GM18951 (cell line): ENCODE data around the gene ADAMTSL4.

Experiments used
- POLR2A ChIP-seq: IDR thresholded peaks from 4 replicates; pipeline ENCODE4 v1.6.1; 2011; ENCODE audit warnings: mild to moderate bottlenecking; ENCODE audit not compliant: insufficient read length, insufficient read depth; ENCODE audit errors: extremely low read depth
- in situ Hi-C: fragments of 300-500 bp; cut with MboI; formaldehyde crosslinking; loops from one replicate; pipeline ENCODE4 v1.12.0; 2022; ENCODE audit warnings: low sequenced_read_pairs, mixed read lengths, inconsistent platforms; ENCODE audit not compliant: unreplicated experiment

The ADAMTSL4 gene

DNA sequence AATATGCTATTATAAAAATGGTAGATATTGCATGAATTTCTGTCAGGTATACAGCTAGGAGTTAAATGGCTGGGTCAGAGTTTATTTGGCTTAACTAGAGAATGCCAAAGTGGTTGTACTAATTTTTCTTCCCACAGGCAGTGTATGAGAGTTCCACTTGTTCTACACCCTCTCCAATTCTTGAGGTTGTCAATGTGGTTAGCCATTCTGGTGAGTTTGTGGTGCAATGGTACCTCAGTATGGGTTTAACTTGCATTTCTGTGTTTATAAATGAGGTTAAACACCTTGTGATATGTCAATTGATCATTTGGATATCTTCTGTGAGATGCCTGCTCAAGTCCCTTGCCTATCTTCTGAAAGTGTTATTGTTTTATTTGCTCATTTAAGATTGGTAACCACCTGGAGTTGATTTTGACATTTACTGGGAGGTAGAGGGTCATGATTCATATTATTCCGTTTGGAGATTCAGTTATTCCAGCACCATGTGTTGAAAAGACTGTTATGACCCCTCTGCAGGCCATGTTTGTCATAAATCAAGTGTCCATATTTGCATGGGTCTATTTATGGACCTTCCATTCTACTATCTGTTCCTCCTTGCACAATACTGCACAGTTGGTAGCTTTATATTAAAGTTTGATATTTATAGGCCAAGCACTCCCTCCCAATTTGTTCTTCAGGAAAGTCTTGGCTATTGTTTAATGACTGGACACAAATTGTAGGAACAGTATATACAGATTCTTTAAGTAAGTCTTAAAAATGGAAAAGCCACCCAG is 27.8 kb upstream of the ADAMTSL4 start:
- TF ChIP-seq POLR2A = no peak
- in situ Hi-C loops = no loop called here

DNA sequence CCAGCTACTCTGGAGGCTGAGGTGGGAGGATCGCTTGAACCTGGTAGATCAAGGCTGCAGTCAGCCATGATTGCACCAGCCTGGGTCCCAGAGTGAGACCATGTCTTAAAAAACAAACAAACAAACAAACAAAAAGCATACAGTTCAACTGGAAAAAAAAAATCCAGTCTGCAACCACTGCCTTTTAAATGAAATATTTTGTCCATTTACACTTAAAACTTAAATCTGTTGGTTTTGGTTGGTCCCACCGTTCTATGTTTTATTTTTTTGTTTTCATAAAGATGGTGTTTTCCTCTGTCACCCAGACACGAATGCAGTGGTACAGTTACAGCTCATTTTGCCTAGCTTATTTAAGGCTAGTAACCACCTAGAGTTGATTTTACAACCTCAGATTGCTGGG is 23.9 kb upstream of the ADAMTSL4 start:
- in situ Hi-C loops = no loop called here
- TF ChIP-seq POLR2A = no peak

DNA sequence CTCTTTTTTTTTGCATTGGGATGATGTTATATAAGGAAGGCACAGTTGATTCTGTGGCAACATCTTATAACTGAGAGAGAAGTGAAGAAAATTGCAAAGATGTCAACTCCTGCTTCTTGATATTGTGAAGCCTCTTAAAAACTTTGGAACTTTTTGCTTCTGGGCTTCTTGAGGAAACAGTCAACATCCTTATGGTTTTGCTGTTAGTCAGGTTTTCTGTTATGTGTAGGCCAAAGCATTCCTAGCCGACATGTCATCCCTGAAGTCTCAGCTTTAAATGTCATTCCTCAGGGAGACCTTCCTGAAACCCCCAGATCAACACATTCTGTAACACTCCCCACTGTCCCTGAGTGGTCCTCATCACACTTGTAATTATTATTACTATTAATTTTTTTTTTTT is 21.0 kb upstream of the ADAMTSL4 start:
- in situ Hi-C loops = no loop called here

DNA sequence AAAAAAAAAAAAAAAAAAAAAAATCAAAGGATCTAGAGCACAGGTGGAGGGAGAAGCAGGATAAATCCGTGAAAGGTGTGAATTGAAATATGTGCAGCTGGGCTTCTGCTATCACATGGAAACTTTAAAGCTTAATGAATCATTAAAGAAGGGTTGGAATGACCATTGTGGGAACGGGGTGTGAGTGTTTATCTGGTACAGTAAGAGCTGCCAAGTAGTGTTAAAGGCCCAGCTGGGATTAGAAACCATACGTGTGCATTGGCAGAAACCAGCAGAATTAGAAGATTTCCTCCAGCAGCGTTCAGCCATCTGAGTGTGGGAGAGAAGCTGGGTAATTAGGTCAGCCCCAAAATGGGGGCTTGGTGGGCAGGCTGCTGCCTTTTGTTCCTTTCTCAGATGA is 20.2 kb upstream of the ADAMTSL4 start:
- in situ Hi-C loops = no loop called here
- no peak for TF ChIP-seq POLR2A

More for the DNA sequence above, 21.0 kb upstream of the ADAMTSL4 start:
- TF ChIP-seq POLR2A = no peak

DNA sequence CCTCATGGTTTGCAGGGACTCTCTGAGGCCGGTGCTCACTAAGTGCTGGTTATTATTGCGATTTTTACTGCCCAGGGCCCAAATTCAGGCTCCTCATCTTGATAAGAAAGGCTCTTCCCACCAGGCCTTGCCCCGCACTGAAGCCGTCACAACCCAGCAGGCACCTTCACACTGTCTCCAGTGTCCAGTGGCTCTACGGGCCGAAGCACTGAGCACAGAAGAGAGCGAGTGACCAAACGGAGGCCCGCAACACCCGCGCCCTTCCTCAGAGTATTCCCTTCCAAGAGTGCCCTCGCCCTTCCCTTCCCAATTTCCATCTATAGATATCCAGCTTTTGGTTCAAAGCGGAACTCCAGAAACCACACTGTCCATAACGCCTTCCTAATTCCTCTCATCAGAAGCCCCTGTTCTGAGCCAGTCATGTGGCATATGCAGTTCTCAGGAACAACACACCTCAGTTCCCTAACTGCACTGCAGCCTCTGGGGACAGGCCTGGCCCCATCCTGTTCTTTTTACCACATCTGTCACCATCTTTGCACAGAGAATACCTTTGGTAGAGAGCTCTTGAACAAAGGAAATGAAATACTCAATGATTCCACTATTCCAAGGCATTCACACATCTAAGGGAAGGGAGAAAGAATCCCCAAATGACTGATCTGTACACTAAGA is 18.6 kb upstream of the ADAMTSL4 start:
- in situ Hi-C loops = no loop called here
- TF ChIP-seq POLR2A = no peak

DNA sequence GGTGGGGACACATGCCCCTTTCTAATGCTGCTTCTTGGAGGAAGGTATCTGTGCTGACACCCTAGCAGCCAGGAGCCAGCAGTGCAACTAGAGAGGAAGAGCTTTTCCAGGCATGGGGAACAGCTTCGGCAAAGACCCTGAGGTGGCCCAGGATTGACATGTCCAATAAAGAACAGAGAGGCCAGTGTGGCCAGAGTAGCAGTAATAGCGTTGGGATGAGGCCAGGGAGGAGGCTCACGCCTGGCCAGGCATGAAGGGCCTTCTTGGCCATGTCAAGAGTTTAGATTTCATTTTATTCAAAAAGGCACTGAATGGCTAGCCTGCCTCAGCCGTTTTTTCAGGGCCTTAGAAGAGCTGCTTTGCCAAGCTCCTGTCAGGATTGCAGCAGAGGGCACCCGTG is 16.3 kb upstream of the ADAMTSL4 start:
- in situ Hi-C loops = no loop called here
- no peak for TF ChIP-seq POLR2A

DNA sequence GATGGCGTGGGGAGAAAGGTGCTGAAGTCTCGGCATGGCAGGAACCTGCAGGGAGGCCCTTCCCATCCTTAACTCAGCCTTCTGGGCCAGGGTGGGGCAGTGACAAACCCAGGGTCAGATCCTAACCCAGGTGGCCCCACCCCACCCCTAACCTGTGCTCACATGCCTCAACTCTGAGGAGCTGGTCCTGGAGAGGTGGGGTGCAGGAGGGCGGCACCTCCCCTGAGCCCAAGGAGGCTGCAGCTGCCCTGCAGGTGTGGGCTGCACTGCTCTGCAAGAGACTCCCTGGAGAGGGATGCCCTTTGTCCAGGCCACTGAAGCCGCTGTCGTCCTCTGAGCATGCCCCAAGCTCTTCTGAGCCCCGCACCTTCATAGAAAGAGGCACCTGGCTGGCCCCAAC is 15.2 kb upstream of the ADAMTSL4 start:
- TF ChIP-seq POLR2A = no peak
- in situ Hi-C loops = no loop called here

DNA sequence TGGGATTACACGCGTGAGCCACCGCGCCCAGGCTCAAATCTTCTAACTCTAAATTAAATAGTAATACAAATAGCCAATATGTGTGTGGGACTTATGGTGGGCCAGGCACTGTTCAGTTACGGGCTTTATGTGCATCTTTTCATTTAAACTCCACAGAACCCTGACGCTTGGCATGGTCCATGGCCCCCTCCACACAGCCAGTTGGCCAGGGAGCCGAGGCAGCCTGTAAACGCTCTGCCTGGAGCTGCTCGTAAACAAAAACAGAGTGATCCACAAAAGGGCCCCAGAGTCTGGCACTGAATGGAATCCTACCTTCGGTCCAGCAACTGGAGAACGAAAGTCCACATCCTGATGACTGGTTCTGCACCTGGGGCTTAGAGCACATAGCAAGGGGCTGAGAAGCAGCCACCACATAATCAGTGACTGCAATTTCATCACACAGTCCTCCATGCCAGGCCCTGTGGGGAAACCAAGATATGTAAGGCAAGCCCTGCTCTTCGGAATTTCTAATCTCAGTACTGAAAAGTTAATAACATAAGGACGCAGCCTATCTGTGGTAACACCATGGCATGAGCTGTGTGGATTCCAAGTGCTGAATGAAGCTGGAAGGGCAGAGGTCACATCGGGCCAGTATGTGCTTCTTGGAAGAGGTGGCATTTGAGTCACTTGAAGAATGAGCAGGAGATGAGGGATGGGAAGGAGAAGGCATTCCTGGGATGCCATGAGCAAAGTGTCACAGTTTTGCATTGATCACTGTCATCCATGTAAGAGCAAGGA is 13.5 kb upstream of the ADAMTSL4 start:
- in situ Hi-C loops = no loop called here
- no peak for TF ChIP-seq POLR2A

DNA sequence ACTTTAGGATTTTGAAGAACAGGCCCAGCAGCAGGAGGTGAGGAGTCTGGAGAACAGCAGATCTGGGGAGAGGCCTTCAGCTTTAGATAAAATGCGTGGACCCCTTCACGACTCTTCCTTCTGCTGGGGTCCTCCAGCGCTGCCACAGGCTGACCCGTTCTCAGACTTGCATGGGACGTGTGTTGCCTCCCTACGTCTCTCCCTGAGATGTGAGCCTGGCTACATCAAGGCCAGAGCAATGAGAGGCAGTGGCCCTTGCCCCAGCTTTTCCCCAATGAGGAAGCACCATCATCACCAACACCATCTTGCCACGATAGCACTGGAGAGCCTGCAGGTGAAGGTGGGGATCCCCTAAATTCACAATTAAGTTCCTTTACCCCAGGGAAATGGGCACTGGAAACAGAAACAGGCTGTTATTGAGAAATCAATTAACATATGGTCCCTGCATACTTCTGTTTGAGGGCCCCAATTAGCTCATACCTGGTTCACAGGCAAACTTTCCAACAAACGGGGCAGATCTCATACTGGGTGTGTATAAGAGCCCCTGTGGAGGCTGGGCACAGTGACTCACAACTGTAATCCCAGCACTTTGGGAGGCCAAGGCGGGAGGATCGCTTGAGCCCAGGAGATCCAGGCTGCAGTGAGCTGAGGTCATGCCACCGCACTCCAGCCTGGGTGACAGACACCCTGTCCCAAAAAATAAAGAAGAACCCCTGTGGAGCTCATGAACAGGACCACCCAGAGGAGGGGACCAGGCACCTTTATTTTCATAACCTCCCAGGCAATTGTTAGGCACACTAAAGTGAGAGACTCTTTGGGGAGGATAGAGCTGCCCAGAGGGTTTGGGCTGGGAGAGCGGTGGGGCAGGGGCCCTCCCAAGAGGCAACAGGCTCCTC is 12.1 kb upstream of the ADAMTSL4 start:
- in situ Hi-C loops = no loop called here
- no peak for TF ChIP-seq POLR2A

DNA sequence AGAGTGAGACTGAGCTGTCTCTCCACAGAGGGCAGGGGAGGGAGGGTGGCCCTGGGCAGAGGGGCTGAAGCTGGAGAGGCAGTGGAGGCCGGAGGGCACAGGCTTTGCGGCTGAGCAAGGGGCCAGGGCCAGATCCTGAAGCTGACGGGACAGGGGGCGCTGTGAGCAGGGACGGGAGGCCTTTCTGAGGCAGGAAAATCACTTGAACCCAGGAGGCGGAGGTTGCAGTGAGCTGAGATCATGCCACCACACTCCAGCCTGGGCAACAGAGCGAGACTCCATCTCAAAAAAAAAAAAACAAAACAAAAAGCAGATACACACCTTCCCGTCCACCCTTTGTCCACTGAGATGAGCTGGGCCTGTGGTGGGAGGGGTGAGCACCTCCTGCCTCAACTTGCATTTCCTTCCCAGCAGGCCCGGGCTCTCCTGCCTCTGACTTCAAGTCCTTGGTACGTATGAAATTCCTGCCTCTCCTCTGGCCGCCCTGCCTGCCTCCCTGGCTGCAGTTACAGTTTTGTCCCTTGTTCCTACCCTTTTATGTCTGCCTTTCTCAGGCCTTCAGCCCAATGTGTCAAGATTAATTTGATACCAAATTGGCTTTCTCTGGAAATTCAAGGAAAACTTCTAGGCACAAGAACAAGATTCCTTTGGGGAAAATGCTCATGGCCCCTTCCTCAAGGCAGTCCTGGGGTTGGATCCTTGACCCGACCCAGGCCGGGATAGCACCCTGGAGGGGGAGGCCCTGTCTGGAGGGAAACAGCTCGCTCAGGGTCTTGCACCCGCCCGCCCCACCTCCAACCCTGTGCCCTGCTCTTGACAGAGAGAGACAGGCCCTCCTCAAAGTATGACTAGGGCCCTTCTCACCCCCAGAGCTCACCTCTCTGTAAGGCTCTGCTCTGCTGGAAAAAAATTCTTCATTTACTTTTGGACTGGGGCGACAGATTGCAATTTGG is 11.2 kb upstream of the ADAMTSL4 start:
- in situ Hi-C loops = no loop called here
- TF ChIP-seq POLR2A = no peak

DNA sequence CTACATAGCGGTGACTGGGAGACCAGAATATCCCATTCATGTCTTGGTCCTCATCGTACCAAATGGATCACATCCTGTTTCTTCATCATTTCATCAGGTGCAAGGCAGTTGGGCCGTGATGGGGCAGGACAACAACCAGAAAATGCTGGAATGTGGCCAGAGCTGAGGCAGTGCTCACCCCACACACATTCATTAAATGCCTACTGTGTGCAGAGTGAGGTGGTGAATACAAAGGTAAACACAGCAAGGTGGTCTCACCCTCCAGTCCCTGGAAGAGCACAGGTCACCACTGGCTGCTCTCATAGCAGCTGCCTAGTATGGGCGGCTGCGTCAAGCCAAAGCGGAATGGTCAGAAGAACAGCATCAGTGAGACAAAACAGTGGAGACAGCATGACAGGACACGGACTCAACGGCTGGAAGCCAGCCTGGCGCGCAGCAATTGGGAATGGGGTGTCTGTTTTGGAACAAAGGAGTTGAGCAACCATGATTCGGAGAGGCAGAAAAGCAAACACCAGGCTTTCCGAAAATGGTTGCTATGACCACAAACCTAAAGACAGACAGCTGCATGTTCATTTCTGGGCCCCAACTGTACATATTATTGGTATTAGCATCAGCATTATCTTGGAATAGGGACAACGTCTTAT is 5.6 kb upstream of the ADAMTSL4 start:
- in situ Hi-C loops = no loop called here
- no peak for TF ChIP-seq POLR2A
